ENCODE measurements around the gene NOPCHAP1. TPM values are rescaled to one million over a fixed set of nuclear protein-coding genes. Genes with fewer than 3 reads are reported as not detected.

Gene NOPCHAP1
- total and polyA plus RNA-seq, 2 of the 4 experiments (the other 2 are of a cell fraction) = 5.6 to 9.3 TPM

- no peak overlapping the region for H2AK9ac ChIP-seq (replicated peaks; ENCODE audit: low read depth, low read length, poor library complexity)
- intact Hi-C loops (cut with micrococcal nuclease) (no loop called here), dilution Hi-C loops (cut with HindIII; ENCODE audit: low sequenced_read_pairs, unreplicated experiment) (no loop called here), in situ Hi-C loops (cut with MboI; ENCODE audit: low sequenced_read_pairs) (no loop called here)
- no peaks in the 10 kb centered on the region for H3K27me3 ChIP-seq (ENCODE audit: control insufficient read depth, insufficient read depth, low read length)
- no peak overlapping the region for H3K4ac ChIP-seq (ENCODE audit: low read depth, low read length)
- ChIA-PET CTCF (no interaction called here), POLR2A (ENCODE audit: unreplicated experiment) (no interaction called here)
- peaks cover 29% of the 10 kb centered on the region for H3K36me3 ChIP-seq (ENCODE audit: control insufficient read depth, insufficient read depth, low read length)
- H4K91ac ChIP-seq (ENCODE audit: insufficient read depth, low read depth, low read length) = no peak overlapping the region
- no peak overlapping the region for H3K14ac ChIP-seq (replicated peaks; ENCODE audit: low read depth, low read length)
- no TSS peak for BruUV-seq (replicated peaks)
- H2BK5ac ChIP-seq (ENCODE audit: low read depth, low read length, poor library complexity, severe bottlenecking) = no peak overlapping the region
- no peak for TF ChIP-seq MAZ (IDR thresholded peaks at IDR 0.05; ENCODE audit: borderline replicate concordance, low read depth, low read length)
- TF ChIP-seq RCOR1 (IDR thresholded peaks at IDR 0.05; ENCODE audit: insufficient replicate concordance, low read length) = no peak
- no peak for TF ChIP-seq RAD21 (IDR thresholded peaks at IDR 0.05; ENCODE audit: low read length)
- TF ChIP-seq BHLHE40 (IDR thresholded peaks at IDR 0.05; ENCODE audit: low read depth, low read length) = no peak
- peaks cover 6% of the 10 kb centered on the region; the same call in 1 of the 2 replicates for H3K9me1 ChIP-seq (ENCODE audit: insufficient read depth, low read length)
- no peak overlapping the region for H3K9ac ChIP-seq (ENCODE audit: low read depth, low read length)
- H2BK20ac ChIP-seq (ENCODE audit: low read depth, low read length) = no peak overlapping the region
- no CpG with 5 or more reads among the region's 3 CpGs for WGBS, 2 experiments (ENCODE audit: extremely low coverage in 2 of 2, insufficient read length in 1 of 2)
- no peaks in the 10 kb centered on the region for H3K4me1 ChIP-seq (ENCODE audit: control insufficient read depth, insufficient read depth, low read length)
- H4K5ac ChIP-seq (ENCODE audit: low read depth, low read length) = no peak overlapping the region
- no peak overlapping the region for H2BK120ac ChIP-seq (ENCODE audit: low read depth, low read length)
- peaks cover 0 to 4% of the 10 kb centered on the region in 2 experiments; a peak in 1 of 4 replicates for H3K79me1 ChIP-seq (ENCODE audit: low read depth in 1 of 2, low read length in 2 of 2)
- no peak overlapping the region for H4K8ac ChIP-seq (ENCODE audit: low read depth in 2 of 2, low read length in 2 of 2)
- no peak overlapping the region for H2BK15ac ChIP-seq (ENCODE audit: low read depth, low read length)
- no peak overlapping the region for H3K4me2 ChIP-seq (ENCODE audit: low read depth, low read length)
- H3K18ac ChIP-seq (ENCODE audit: low read depth, low read length) = no peak overlapping the region
- no peak overlapping the region for H3K23ac ChIP-seq (ENCODE audit: low read depth, low read length)
- no peaks in the 10 kb centered on the region for H3K9me3 ChIP-seq (ENCODE audit: control insufficient read depth, insufficient read depth, low read length)
- DNase-seq = no peak
- H3K4me3 ChIP-seq (ENCODE audit: insufficient read depth, low read depth, low read length) = no peak overlapping the region
- no peaks in the 10 kb centered on the region for H4K20me1 ChIP-seq (ENCODE audit: insufficient read depth, low read length)
- no peak overlapping the region for H3K56ac ChIP-seq (ENCODE audit: extremely low read depth, insufficient read depth, low read length)
- no peak for ATAC-seq (ENCODE audit: low read depth)
- H3K27ac ChIP-seq (ENCODE audit: insufficient read depth, low read length) = no peak overlapping the region
- H2AK5ac ChIP-seq (ENCODE audit: low read depth, low read length) = no peak overlapping the region
- no peak overlapping the region for H2AFZ ChIP-seq (replicated peaks; ENCODE audit: low read length, poor library complexity)
Measured at GRCh38 chr12:104997541-104997940, 11.4 kb downstream of the NOPCHAP1 start.

All from IMR-90 (cell line).